ENCODE results near the gene ZNF839.

The ZNF839 gene

GRCh38 chr14:102353126-102353619, 33.6 kb downstream of the ZNF839 start:
- no peak for TF ChIP-seq CTCF (IDR thresholded peaks at IDR 0.05; ENCODE audit: poor library complexity, severe bottlenecking)
- Histone ChIP-seq H3K9me3 (ENCODE audit: severe bottlenecking) (no peaks in the 10 kb centered on the region), H3K4me3 (ENCODE audit: severe bottlenecking) (no peak overlapping the region), H3K4me1 (ENCODE audit: insufficient read depth, poor library complexity, severe bottlenecking) (no peaks in the 10 kb centered on the region), H3K27ac (ENCODE audit: poor library complexity, severe bottlenecking) (no peak overlapping the region), H3K36me3 (ENCODE audit: low read depth) (peaks cover 73% of the 10 kb centered on the region), H3K27me3 (ENCODE audit: insufficient read depth, poor library complexity, severe bottlenecking) (no peaks in the 10 kb centered on the region)
- ATAC-seq (ENCODE audit: low read depth): no peak
- DNase-seq (ENCODE audit: low spot score): no peak

GRCh38 chr14:102356280-102356679, 36.7 kb downstream of the ZNF839 start:
- no peak overlapping the region for H3K4me3 ChIP-seq (ENCODE audit: severe bottlenecking)
- ATAC-seq (ENCODE audit: low read depth): 0 out of 3 replicates have a peak, but pooled peaks have one; percentile 36
- no peak overlapping the region for H3K27ac ChIP-seq (ENCODE audit: poor library complexity, severe bottlenecking)
- H3K4me1 ChIP-seq (ENCODE audit: insufficient read depth, poor library complexity, severe bottlenecking): no peaks in the 10 kb centered on the region
- H3K9me3 ChIP-seq (ENCODE audit: severe bottlenecking): no peaks in the 10 kb centered on the region
- no peaks in the 10 kb centered on the region for H3K27me3 ChIP-seq (ENCODE audit: insufficient read depth, poor library complexity, severe bottlenecking)
- H3K36me3 ChIP-seq (ENCODE audit: low read depth): peaks cover 63% of the 10 kb centered on the region
- DNase-seq (ENCODE audit: low spot score): no peak
- no peak for TF ChIP-seq CTCF (IDR thresholded peaks at IDR 0.05; ENCODE audit: poor library complexity, severe bottlenecking)

GRCh38 chr14:102359341-102359740, 39.8 kb downstream of the ZNF839 start:
- no peaks in the 10 kb centered on the region for H3K27me3 ChIP-seq (ENCODE audit: insufficient read depth, poor library complexity, severe bottlenecking)
- TF ChIP-seq CTCF (IDR thresholded peaks at IDR 0.05; ENCODE audit: poor library complexity, severe bottlenecking): no peak
- H3K4me1 ChIP-seq (ENCODE audit: insufficient read depth, poor library complexity, severe bottlenecking): peaks cover 7% of the 10 kb centered on the region
- no peaks in the 10 kb centered on the region for H3K9me3 ChIP-seq (ENCODE audit: severe bottlenecking)
- H3K27ac ChIP-seq (ENCODE audit: poor library complexity, severe bottlenecking): no peak overlapping the region
- ATAC-seq (ENCODE audit: low read depth) (no peak), DNase-seq (ENCODE audit: low spot score) (no peak)
- H3K36me3 ChIP-seq (ENCODE audit: low read depth): peaks cover 43% of the 10 kb centered on the region
- H3K4me3 ChIP-seq (ENCODE audit: severe bottlenecking): no peak overlapping the region

DNA sequence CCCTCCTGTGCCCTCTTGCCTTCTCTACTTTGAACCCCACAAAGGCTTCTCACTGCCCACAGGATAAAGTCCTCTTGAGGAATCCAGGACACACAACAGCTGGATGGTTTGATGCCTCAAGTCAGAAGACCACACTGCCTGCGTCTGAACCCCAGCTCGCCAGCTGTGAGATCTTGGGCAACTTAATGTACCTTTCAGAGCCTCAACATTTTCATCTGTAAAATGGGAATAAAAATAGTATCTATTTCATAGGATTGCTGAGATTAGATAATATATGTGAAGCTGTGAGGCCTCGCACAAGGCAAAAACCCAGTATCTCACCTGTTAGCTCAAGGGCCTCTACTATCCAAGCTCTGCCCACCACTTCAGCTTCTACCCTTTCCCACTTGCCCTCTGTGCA, 40.8 kb downstream of the ZNF839 start:
- peaks cover 33% of the 10 kb centered on the region for H3K36me3 ChIP-seq (ENCODE audit: low read depth)
- H3K27ac ChIP-seq (ENCODE audit: poor library complexity, severe bottlenecking): no peak overlapping the region
- no peak overlapping the region for H3K4me3 ChIP-seq (ENCODE audit: severe bottlenecking)
- DNase-seq (ENCODE audit: low spot score) (no peak), ATAC-seq (ENCODE audit: low read depth) (no peak)
- peaks cover 7% of the 10 kb centered on the region for H3K4me1 ChIP-seq (ENCODE audit: insufficient read depth, poor library complexity, severe bottlenecking)
- no peaks in the 10 kb centered on the region for H3K27me3 ChIP-seq (ENCODE audit: insufficient read depth, poor library complexity, severe bottlenecking)
- no peak for TF ChIP-seq CTCF (IDR thresholded peaks at IDR 0.05; ENCODE audit: poor library complexity, severe bottlenecking)
- H3K9me3 ChIP-seq (ENCODE audit: severe bottlenecking): no peaks in the 10 kb centered on the region

GRCh38 chr14:102362084-102362483, 42.5 kb downstream of the ZNF839 start:
- peak overlapping the region; percentile 61 for H3K27ac ChIP-seq (ENCODE audit: poor library complexity, severe bottlenecking)
- H3K4me1 ChIP-seq (ENCODE audit: insufficient read depth, poor library complexity, severe bottlenecking): peaks cover 7% of the 10 kb centered on the region
- no peaks in the 10 kb centered on the region for H3K27me3 ChIP-seq (ENCODE audit: insufficient read depth, poor library complexity, severe bottlenecking)
- peak; percentile 3; the same call in 1 of the 3 replicates for ATAC-seq (ENCODE audit: low read depth)
- no peak for TF ChIP-seq CTCF (IDR thresholded peaks at IDR 0.05; ENCODE audit: poor library complexity, severe bottlenecking)
- H3K4me3 ChIP-seq (ENCODE audit: severe bottlenecking): peak overlapping the region; percentile 74
- no peak for DNase-seq (ENCODE audit: low spot score)
- peaks cover 18% of the 10 kb centered on the region for H3K36me3 ChIP-seq (ENCODE audit: low read depth)
- H3K9me3 ChIP-seq (ENCODE audit: severe bottlenecking): no peaks in the 10 kb centered on the region
